GM21723 (cell line): ENCODE measurements around the gene CALN1.

Source experiments
- ATAC-seq: cut with Tn5 transposase; IDR thresholded peaks from one replicate; pipeline ENCODE4 v1.9.1; 2021; ENCODE audit warnings: mild to moderate bottlenecking, moderate library complexity; ENCODE audit not compliant: unreplicated experiment

The CALN1 gene

GRCh38 chr7:72057231-72057630, 354.9 kb downstream of the CALN1 start:
- ATAC-seq: no peak

- no peak for ATAC-seq
These were observed 356.7 kb downstream of the CALN1 start for GRCh38 chr7:72055426-72055825.

GRCh38 chr7:72053292-72053691, 358.8 kb downstream of the CALN1 start:
- ATAC-seq: no peak

- ATAC-seq: no peak
These were observed 363.7 kb downstream of the CALN1 start for GRCh38 chr7:72048420-72048819.

- ATAC-seq: no peak
These were observed 369.3 kb downstream of the CALN1 start for GRCh38 chr7:72042855-72043254.

- ATAC-seq: no peak
These were observed 371.5 kb downstream of the CALN1 start for GRCh38 chr7:72040641-72041040.

- no peak for ATAC-seq
These were observed 372.7 kb downstream of the CALN1 start for GRCh38 chr7:72039460-72039859.

- ATAC-seq: no peak
These were observed 374.0 kb downstream of the CALN1 start for GRCh38 chr7:72038022-72038732.

- ATAC-seq: no peak
These were observed 374.6 kb downstream of the CALN1 start for GRCh38 chr7:72037516-72037915.

GRCh38 chr7:72035266-72035665, 376.9 kb downstream of the CALN1 start:
- no peak for ATAC-seq

GRCh38 chr7:72032934-72033333, 379.2 kb downstream of the CALN1 start:
- ATAC-seq: no peak

GRCh38 chr7:72030994-72031667, 381.0 kb downstream of the CALN1 start:
- no peak for ATAC-seq

GRCh38 chr7:72028267-72028666, 383.9 kb downstream of the CALN1 start:
- ATAC-seq: no peak

GRCh38 chr7:72025381-72025960, 386.7 kb downstream of the CALN1 start:
- ATAC-seq: no peak

- no peak for ATAC-seq
These were observed 388.2 kb downstream of the CALN1 start for GRCh38 chr7:72023926-72024325.

GRCh38 chr7:72021716-72022115, 390.4 kb downstream of the CALN1 start:
- ATAC-seq: no peak

- ATAC-seq: no peak
These were observed 391.8 kb downstream of the CALN1 start for GRCh38 chr7:72020311-72020710.

GRCh38 chr7:72019436-72019835, 392.7 kb downstream of the CALN1 start:
- ATAC-seq: no peak

- no peak for ATAC-seq
These were observed 394.4 kb downstream of the CALN1 start for GRCh38 chr7:72017756-72018155.

- no peak for ATAC-seq
These were observed 395.6 kb downstream of the CALN1 start for GRCh38 chr7:72016574-72016973.

- no peak for ATAC-seq
These were observed 397.0 kb downstream of the CALN1 start for GRCh38 chr7:72015136-72015535.

- ATAC-seq: no peak
These were observed 405.1 kb downstream of the CALN1 start for GRCh38 chr7:72007018-72007417.
